ENCODE results near the gene TPRG1.
A peak's percentile ranks its signal among the peaks of the same experiment; 100 is the strongest.
"Not testable (repeated sequence)": the region's sequence is repeated elsewhere in the genome, so short reads cannot be mapped to it uniquely, and the experiment has no call there.

Gene TPRG1

GRCh38 chr3:189304465-189305351 lies 132.9 kb downstream of the TPRG1 start:
- peak; percentile 75 for DNase-seq (ENCODE audit: low read depth, low spot score)
- H3K27ac ChIP-seq = peak overlapping the region; percentile 77

- peak; percentile 24 for DNase-seq (ENCODE audit: low read depth, low spot score)
- peak overlapping the region; percentile 77 for H3K27ac ChIP-seq
Measured at GRCh38 chr3:189305412-189305811, 133.6 kb downstream of the TPRG1 start.

GRCh38 chr3:189307963-189308362 lies 136.2 kb downstream of the TPRG1 start:
- no peak for DNase-seq (ENCODE audit: low read depth, low spot score)
- H3K27ac ChIP-seq = no peak overlapping the region

- H3K27ac ChIP-seq = no peak overlapping the region
- DNase-seq (ENCODE audit: low read depth, low spot score) = no peak
Measured at GRCh38 chr3:189308608-189309007, 136.8 kb downstream of the TPRG1 start.

GRCh38 chr3:189309400-189309975 lies 137.7 kb downstream of the TPRG1 start:
- peak overlapping the region; percentile 62 for H3K27ac ChIP-seq
- DNase-seq (ENCODE audit: low read depth, low spot score) = peak; percentile 33

- DNase-seq (ENCODE audit: low read depth, low spot score) = no peak
- no peak overlapping the region for H3K27ac ChIP-seq
Measured at GRCh38 chr3:189311521-189311920, 139.8 kb downstream of the TPRG1 start.

- DNase-seq (ENCODE audit: low read depth, low spot score) = no peak
- H3K27ac ChIP-seq = no peak overlapping the region
Measured at GRCh38 chr3:189312866-189313265, 141.1 kb downstream of the TPRG1 start.

- DNase-seq (ENCODE audit: low read depth, low spot score) = peak; percentile 74
- peak overlapping the region; percentile 51 for H3K27ac ChIP-seq
Measured at GRCh38 chr3:189316296-189317019, 144.7 kb downstream of the TPRG1 start.

GRCh38 chr3:189317911-189318310 lies 146.1 kb downstream of the TPRG1 start:
- no peak for DNase-seq (ENCODE audit: low read depth, low spot score)

GRCh38 chr3:189320511-189320910 lies 148.7 kb downstream of the TPRG1 start:
- peak overlapping the region; percentile 13 for H3K27ac ChIP-seq
- DNase-seq (ENCODE audit: low read depth, low spot score) = peak; percentile 52

More at GRCh38 chr3:189317911-189318310, 146.1 kb downstream of the TPRG1 start:
- H3K27ac ChIP-seq = no peak overlapping the region

GRCh38 chr3:189322339-189322738 lies 150.6 kb downstream of the TPRG1 start:
- no peak for DNase-seq (ENCODE audit: low read depth, low spot score)
- no peak overlapping the region for H3K27ac ChIP-seq

GRCh38 chr3:189324538-189325138 lies 152.9 kb downstream of the TPRG1 start:
- H3K27ac ChIP-seq = peak overlapping the region; percentile 71
- peak; percentile 98 for DNase-seq (ENCODE audit: low read depth, low spot score)

- no peak for DNase-seq (ENCODE audit: low read depth, low spot score)
- peak overlapping the region; percentile 71 for H3K27ac ChIP-seq
Measured at GRCh38 chr3:189325454-189325853, 153.7 kb downstream of the TPRG1 start.

- DNase-seq (ENCODE audit: low read depth, low spot score); H3K27ac ChIP-seq: not testable (repeated sequence)
Measured at GRCh38 chr3:189329630-189330029, 157.9 kb downstream of the TPRG1 start.

- no peak for DNase-seq (ENCODE audit: low read depth, low spot score)
- H3K27ac ChIP-seq = no peak overlapping the region
Measured at GRCh38 chr3:189330066-189330465, 158.3 kb downstream of the TPRG1 start.

- DNase-seq (ENCODE audit: low read depth, low spot score) = no peak
- no peak overlapping the region for H3K27ac ChIP-seq
Measured at GRCh38 chr3:189331002-189331418, 159.2 kb downstream of the TPRG1 start.

GRCh38 chr3:189334064-189334920 lies 162.5 kb downstream of the TPRG1 start:
- DNase-seq (ENCODE audit: low read depth, low spot score) = no peak
- peak overlapping the region; percentile 30 for H3K27ac ChIP-seq

GRCh38 chr3:189337673-189338091 lies 165.9 kb downstream of the TPRG1 start:
- no peak overlapping the region for H3K27ac ChIP-seq
- no peak for DNase-seq (ENCODE audit: low read depth, low spot score)

GRCh38 chr3:189338366-189338765 lies 166.6 kb downstream of the TPRG1 start:
- DNase-seq (ENCODE audit: low read depth, low spot score) = no peak
- no peak overlapping the region for H3K27ac ChIP-seq

Data from epithelial cell of prostate (primary cell).